NCI-H510A (cell line): ENCODE data around the gene AQP10.
"Not testable (repeated sequence)": the region's sequence is repeated elsewhere in the genome, so short reads cannot be mapped to it uniquely, and the experiment has no call there.

ENCODE experiments used
- DNase-seq: peaks from one replicate; lab custom pipeline; 2025; lab: John Stamatoyannopoulos, UW

Gene AQP10

GRCh38 chr1:154344977-154345837 lies 24.3 kb downstream of the AQP10 start:
- DNase-seq: no peak

- no peak for DNase-seq
These were observed 25.5 kb downstream of the AQP10 start for GRCh38 chr1:154346276-154346917.

- no peak for DNase-seq
These were observed 27.1 kb downstream of the AQP10 start for GRCh38 chr1:154347961-154348360.

GRCh38 chr1:154348429-154349076 lies 27.7 kb downstream of the AQP10 start:
- DNase-seq: no peak

- no peak for DNase-seq
These were observed 28.2 kb downstream of the AQP10 start for GRCh38 chr1:154349121-154349520.

GRCh38 chr1:154350383-154350782 lies 29.5 kb downstream of the AQP10 start:
- DNase-seq: no peak

GRCh38 chr1:154351363-154352068 lies 30.6 kb downstream of the AQP10 start:
- no peak for DNase-seq

- no peak for DNase-seq
These were observed 31.3 kb downstream of the AQP10 start for GRCh38 chr1:154352245-154352580.

GRCh38 chr1:154352581-154353459 lies 31.9 kb downstream of the AQP10 start:
- no peak for DNase-seq

GRCh38 chr1:154353460-154353904 lies 32.6 kb downstream of the AQP10 start:
- DNase-seq: no peak

GRCh38 chr1:154353966-154354365 lies 33.1 kb downstream of the AQP10 start:
- no peak for DNase-seq

GRCh38 chr1:154358519-154358918 lies 37.6 kb downstream of the AQP10 start:
- no peak for DNase-seq

- no peak for DNase-seq
These were observed 39.4 kb downstream of the AQP10 start for GRCh38 chr1:154360288-154360687.

- DNase-seq: not testable (repeated sequence)
These were observed 40.0 kb downstream of the AQP10 start for GRCh38 chr1:154360881-154361280.

GRCh38 chr1:154361357-154361756 lies 40.5 kb downstream of the AQP10 start:
- DNase-seq: no peak

- no peak for DNase-seq
These were observed 50.5 kb downstream of the AQP10 start for GRCh38 chr1:154371436-154371835.

- not testable (repeated sequence) for DNase-seq
These were observed 53.0 kb downstream of the AQP10 start for GRCh38 chr1:154373777-154374357.
